Parathyroid adenoma (tissue), 2 donors: Measurements from ENCODE around the gene ZNF750.

Experiments
- H2AFZ ChIP-seq: fragments of 300-600 bp; sonication (generic); one replicate; pipeline ENCODE4 v1.7.0; 2017; ENCODE audit warnings: antibody characterized with exemption, mild to moderate bottlenecking
- H3K27ac ChIP-seq: fragments of 300-600 bp; sonication (generic); one replicate; pipeline ENCODE4 v1.7.0; 2017
- H3K27me3 ChIP-seq: fragments of 300-600 bp; sonication (generic); one replicate; pipeline ENCODE4 v1.7.0; 2017; ENCODE audit warnings: low read length; ENCODE audit not compliant: control insufficient read depth, insufficient read depth
- H3K36me3 ChIP-seq: fragments of 300-600 bp; sonication (generic); one replicate; pipeline ENCODE4 v1.7.0; 2017; ENCODE audit warnings: low read length; ENCODE audit not compliant: control insufficient read depth, insufficient read depth
- H3K4me1 ChIP-seq: fragments of 300-600 bp; sonication (generic); one replicate; pipeline ENCODE4 v1.7.0; 2017; ENCODE audit warnings: control low read depth
- H3K4me2 ChIP-seq: fragments of 300-600 bp; sonication (generic); one replicate; pipeline ENCODE4 v1.7.0; 2017; ENCODE audit warnings: low read length
- H3K4me3 ChIP-seq: fragments of 300-600 bp; sonication (generic); one replicate; pipeline ENCODE4 v1.7.0; 2017; ENCODE audit warnings: low read depth, low read length
- H3K79me2 ChIP-seq: fragments of 300-600 bp; sonication (generic); one replicate; pipeline ENCODE4 v1.7.0; 2017; ENCODE audit warnings: control low read depth
- H3K9ac ChIP-seq: fragments of 300-600 bp; sonication (generic); one replicate; pipeline ENCODE4 v1.7.0; 2017; ENCODE audit warnings: mild to moderate bottlenecking
- H3K9me3 ChIP-seq: fragments of 300-600 bp; sonication (generic); one replicate; pipeline ENCODE4 v1.7.0; 2017; ENCODE audit warnings: low read length; ENCODE audit not compliant: control insufficient read depth
- TF ChIP-seq, protein P1 (sequence below): fragments of 300-600 bp; sonication (generic); IDR thresholded peaks from one replicate; pipeline ENCODE4 v1.7.0; 2017; ENCODE audit warnings: antibody characterized with exemption, mild to moderate bottlenecking
- donor health status: primary hyperparathyroidism.

ZNF750 gene

DNA sequence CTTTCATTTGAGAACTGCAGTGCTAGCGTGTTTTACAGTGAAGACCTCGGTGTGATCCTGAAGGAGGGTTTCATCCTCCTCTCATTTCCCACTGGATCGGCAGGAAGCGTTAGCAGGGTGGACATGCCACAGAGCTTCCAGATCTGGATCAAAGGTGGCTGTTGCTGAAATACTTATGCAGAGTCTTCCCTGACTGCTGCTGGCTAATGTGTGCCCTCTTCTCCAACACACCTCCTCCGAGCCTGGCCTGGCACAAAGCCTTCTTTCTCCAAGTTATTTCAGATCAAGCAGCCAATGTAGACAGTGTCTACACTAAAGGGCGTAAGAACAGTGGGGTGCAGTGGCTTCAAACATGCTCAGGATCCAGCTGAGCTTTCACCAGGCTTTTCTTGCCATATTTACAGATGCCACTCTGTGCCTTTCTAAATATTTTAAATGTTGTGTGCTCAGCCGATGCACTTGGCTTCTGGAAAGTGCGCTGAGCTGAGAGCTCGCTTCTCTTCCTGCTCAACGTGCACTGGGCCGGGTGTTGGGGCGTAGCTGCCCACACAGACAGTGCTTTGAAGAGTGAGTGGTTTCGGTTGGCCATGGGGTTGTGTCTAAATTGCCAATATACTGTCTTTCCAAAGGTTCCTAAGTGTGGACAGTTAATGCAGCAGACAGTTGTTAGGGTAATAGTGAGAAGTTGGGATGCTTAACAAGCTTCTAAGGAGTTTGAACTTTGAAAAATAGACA lies 2.1 kb downstream of the ZNF750 start:
- Histone ChIP-seq H3K27me3 (no peaks in the 10 kb centered on the region), H3K79me2 (no peaks in the 10 kb centered on the region), H3K9ac (no peak overlapping the region), H3K4me1 (peaks cover 32% of the 10 kb centered on the region), H3K9me3 (no peaks in the 10 kb centered on the region), H3K27ac (peak overlapping the region; percentile 86), H2AFZ (peak overlapping the region; percentile 3), H3K4me3 (peak overlapping the region; percentile 29), H3K36me3 (no peaks in the 10 kb centered on the region), H3K4me2 (peak overlapping the region; percentile 61)
- TF ChIP-seq, protein P1, sequence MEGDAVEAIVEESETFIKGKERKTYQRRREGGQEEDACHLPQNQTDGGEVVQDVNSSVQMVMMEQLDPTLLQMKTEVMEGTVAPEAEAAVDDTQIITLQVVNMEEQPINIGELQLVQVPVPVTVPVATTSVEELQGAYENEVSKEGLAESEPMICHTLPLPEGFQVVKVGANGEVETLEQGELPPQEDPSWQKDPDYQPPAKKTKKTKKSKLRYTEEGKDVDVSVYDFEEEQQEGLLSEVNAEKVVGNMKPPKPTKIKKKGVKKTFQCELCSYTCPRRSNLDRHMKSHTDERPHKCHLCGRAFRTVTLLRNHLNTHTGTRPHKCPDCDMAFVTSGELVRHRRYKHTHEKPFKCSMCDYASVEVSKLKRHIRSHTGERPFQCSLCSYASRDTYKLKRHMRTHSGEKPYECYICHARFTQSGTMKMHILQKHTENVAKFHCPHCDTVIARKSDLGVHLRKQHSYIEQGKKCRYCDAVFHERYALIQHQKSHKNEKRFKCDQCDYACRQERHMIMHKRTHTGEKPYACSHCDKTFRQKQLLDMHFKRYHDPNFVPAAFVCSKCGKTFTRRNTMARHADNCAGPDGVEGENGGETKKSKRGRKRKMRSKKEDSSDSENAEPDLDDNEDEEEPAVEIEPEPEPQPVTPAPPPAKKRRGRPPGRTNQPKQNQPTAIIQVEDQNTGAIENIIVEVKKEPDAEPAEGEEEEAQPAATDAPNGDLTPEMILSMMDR: no peak

- Histone ChIP-seq H3K4me3 (no peak overlapping the region), H2AFZ (no peak overlapping the region), H3K9me3 (no peaks in the 10 kb centered on the region), H3K27ac (no peak overlapping the region), H3K36me3 (no peaks in the 10 kb centered on the region), H3K4me2 (no peak overlapping the region), H3K79me2 (peaks cover 4% of the 10 kb centered on the region), H3K4me1 (peaks cover 32% of the 10 kb centered on the region), H3K9ac (no peak overlapping the region), H3K27me3 (no peaks in the 10 kb centered on the region)
- TF ChIP-seq, protein P1: no peak
Measured at GRCh38 chr17:82836823-82837357, 2.9 kb downstream of the ZNF750 start.

GRCh38 chr17:82835766-82836512 lies 3.9 kb downstream of the ZNF750 start:
- no peak overlapping the region for H3K9ac ChIP-seq

DNA sequence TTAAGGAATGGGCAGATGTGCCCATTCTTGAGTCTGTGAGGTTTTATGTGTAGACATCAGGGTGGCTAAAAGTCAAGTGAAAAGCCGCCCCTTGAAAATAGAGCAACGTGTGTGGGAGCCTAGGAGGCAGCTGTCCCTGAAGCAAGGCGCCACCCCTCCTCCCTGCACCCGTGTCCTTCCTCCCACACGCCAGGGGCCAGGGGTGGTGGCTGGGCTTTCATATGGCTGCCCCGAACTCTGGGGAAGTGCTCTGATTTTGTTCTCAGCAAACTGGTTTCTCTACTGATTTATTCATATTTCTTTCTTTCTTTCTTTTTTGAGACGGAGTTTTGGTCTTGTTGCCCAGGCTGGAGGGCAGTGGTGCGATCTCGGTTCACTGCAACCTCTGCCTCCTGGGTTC lies 4.7 kb downstream of the ZNF750 start:
- no peak overlapping the region for H3K9ac ChIP-seq
- TF ChIP-seq, protein P1: no peak
- peaks cover 15% of the 10 kb centered on the region for H3K79me2 ChIP-seq
- no peak overlapping the region for H3K4me2 ChIP-seq
- H3K27ac ChIP-seq: no peak overlapping the region
- H3K36me3 ChIP-seq: no peaks in the 10 kb centered on the region
- no peaks in the 10 kb centered on the region for H3K9me3 ChIP-seq
- H3K4me3 ChIP-seq: no peak overlapping the region
- peaks cover 26% of the 10 kb centered on the region for H3K4me1 ChIP-seq
- H3K27me3 ChIP-seq: no peaks in the 10 kb centered on the region
- H2AFZ ChIP-seq: no peak overlapping the region

More at GRCh38 chr17:82835766-82836512, 3.9 kb downstream of the ZNF750 start:
- TF ChIP-seq, protein P1: no peak
- no peak overlapping the region for H3K27ac ChIP-seq
- H3K79me2 ChIP-seq: peaks cover 7% of the 10 kb centered on the region
- H3K27me3 ChIP-seq: no peaks in the 10 kb centered on the region
- H3K4me1 ChIP-seq: peaks cover 32% of the 10 kb centered on the region
- no peak overlapping the region for H3K4me2 ChIP-seq
- H2AFZ ChIP-seq: no peak overlapping the region
- no peak overlapping the region for H3K4me3 ChIP-seq
- H3K9me3 ChIP-seq: no peaks in the 10 kb centered on the region
- H3K36me3 ChIP-seq: no peaks in the 10 kb centered on the region
